ENCODE results near the gene ADCYAP1. TPM values are rescaled to one million over a fixed set of nuclear protein-coding genes. Genes with fewer than 3 reads are reported as not detected.

Gene ADCYAP1
- total and polyA plus RNA-seq, 8 donors: 0.25 to 8.1 (median 1.4) TPM; not detected in 3

DNA sequence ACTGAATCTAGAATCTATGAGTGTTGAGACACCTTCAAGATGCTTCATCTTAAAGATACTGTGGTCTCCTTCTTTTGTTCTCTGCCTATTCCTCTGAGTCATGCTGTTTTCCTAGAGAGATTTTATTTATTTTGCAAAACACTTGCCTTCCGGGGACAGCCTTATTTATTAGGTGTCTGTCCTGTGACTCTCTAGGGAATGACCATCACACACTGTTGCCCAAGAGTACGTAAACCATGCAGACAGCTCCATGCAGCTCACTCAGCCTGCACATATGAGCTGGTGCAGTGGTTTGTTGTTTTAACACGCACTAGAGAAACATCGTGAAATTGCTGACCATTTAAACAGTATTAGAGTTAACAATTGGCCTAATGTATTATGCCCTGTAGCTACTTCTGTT is 12.4 kb upstream of the ADCYAP1 start:
- no peak for TF ChIP-seq POLR2AphosphoS5 (IDR thresholded peaks at IDR 0.05)
- TF ChIP-seq EP300 (IDR thresholded peaks at IDR 0.05): no peak
- no peak for TF ChIP-seq POLR2A (IDR thresholded peaks at IDR 0.05)
- no peak for TF ChIP-seq CTCF (IDR thresholded peaks at IDR 0.05)
- 59 to 80% (median 62%) methylated on average over 4 of the region's 4 CpGs for WGBS, 5 donors
- Histone ChIP-seq H3K36me3 (no peaks in the 10 kb centered on the region), H3K27ac (no peak overlapping the region), H3K4me1 (no peaks in the 10 kb centered on the region), H3K27me3 (peaks cover 0 to 22% (median 4%) of the 10 kb centered on the region in 3 donors), H3K4me3 (no peak overlapping the region), H3K9me3 (no peaks in the 10 kb centered on the region)
- intact Hi-C loops (cut with DNase I; ENCODE audit: low total_unique reads): no loop called here
- DNase-seq: no peak

DNA sequence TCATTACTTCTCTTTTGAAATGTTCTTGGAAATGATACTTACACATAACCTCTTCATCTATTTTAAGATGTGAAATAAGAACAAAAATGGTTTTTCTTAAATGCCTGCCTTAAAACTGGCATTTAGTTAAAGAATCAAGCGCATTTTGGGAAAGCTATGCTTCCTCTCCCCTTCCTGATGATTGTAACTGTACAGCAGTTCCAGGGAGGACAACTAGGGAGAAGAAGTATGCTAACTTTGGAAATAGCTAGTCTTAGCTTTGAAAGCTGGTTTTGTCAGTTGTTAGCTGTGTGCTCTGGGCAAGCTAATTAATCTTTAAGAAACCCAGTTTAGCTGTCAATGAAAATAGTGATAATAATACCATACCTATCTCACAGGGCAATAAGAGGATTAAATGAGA is 8.4 kb upstream of the ADCYAP1 start:
- DNase-seq: no peak
- H3K9me3 ChIP-seq: no peaks in the 10 kb centered on the region
- no peak overlapping the region for H3K4me3 ChIP-seq
- no peaks in the 10 kb centered on the region for H3K4me1 ChIP-seq
- H3K27me3 ChIP-seq: peaks cover 0 to 59% (median 5%) of the 10 kb centered on the region in 3 donors
- WGBS, 5 donors: 68 to 91% (median 82%) methylated on average over 1 of the region's 1 CpG
- no peak for TF ChIP-seq POLR2AphosphoS5 (IDR thresholded peaks at IDR 0.05)
- TF ChIP-seq POLR2A (IDR thresholded peaks at IDR 0.05): no peak
- TF ChIP-seq EP300 (IDR thresholded peaks at IDR 0.05): no peak
- no peak for TF ChIP-seq CTCF (IDR thresholded peaks at IDR 0.05)
- intact Hi-C loops (cut with DNase I; ENCODE audit: low total_unique reads): no loop called here
- no peak overlapping the region for H3K27ac ChIP-seq
- no peaks in the 10 kb centered on the region for H3K36me3 ChIP-seq

- no peak overlapping the region for H3K27ac ChIP-seq
- intact Hi-C loops (cut with DNase I; ENCODE audit: low total_unique reads): no loop called here
- no peak for DNase-seq
- TF ChIP-seq CTCF (IDR thresholded peaks at IDR 0.05): no peak
- TF ChIP-seq POLR2A (IDR thresholded peaks at IDR 0.05): no peak
- H3K9me3 ChIP-seq: peaks cover 0 to 6% (median 0%) of the 10 kb centered on the region in 4 donors
- H3K27me3 ChIP-seq: peaks cover 30 to 94% (median 47%) of the 10 kb centered on the region in 3 donors
- H3K4me1 ChIP-seq: peaks cover 10 to 26% (median 22%) of the 10 kb centered on the region in 4 donors
- H3K36me3 ChIP-seq: no peaks in the 10 kb centered on the region
- H3K4me3 ChIP-seq: no peak overlapping the region
These were observed 2.9 kb upstream of the ADCYAP1 start for GRCh38 chr18:901761-902160.

DNA sequence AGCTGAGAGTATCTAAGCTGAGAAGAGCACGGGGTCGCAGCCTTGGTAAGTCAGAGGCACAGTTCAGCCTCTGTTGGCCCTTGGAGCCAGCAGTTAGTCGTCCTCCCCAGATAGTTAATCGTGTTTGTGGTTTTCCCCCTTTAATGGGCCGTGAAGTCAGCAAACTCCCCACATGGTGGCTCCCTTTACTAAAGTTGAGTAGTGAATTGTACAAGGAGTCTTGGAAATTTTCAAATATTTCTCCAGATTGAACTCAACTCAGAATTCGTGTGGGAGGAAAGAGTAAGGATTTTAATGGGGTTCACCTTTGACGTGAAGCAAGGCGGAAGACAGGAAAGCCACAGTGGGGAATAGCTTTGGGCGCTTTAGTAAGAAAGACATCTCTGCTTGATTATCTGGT is 2.4 kb upstream of the ADCYAP1 start:
- peak in 1 of 2 donors; percentile 19 for DNase-seq
- H3K4me1 ChIP-seq: peaks cover 15 to 30% (median 26%) of the 10 kb centered on the region in 4 donors
- H3K9me3 ChIP-seq: peaks cover 0 to 6% (median 0%) of the 10 kb centered on the region in 4 donors
- no peak overlapping the region for H3K4me3 ChIP-seq
- H3K36me3 ChIP-seq: no peaks in the 10 kb centered on the region
- intact Hi-C loops (cut with DNase I; ENCODE audit: low total_unique reads): no loop called here
- H3K27ac ChIP-seq: no peak overlapping the region
- peaks cover 33 to 96% (median 51%) of the 10 kb centered on the region in 3 donors for H3K27me3 ChIP-seq
- WGBS, 5 donors: 21 to 31% (median 25%) methylated on average over 9 of the region's 9 CpGs
- TF ChIP-seq CTCF (IDR thresholded peaks at IDR 0.05) (no peak), EP300 (IDR thresholded peaks at IDR 0.05) (no peak), POLR2A (IDR thresholded peaks at IDR 0.05) (no peak), POLR2AphosphoS5 (IDR thresholded peaks at IDR 0.05) (no peak)
